MV-4-11 (cell line): ENCODE data around the gene CYP2W1.
"Not testable (repeated sequence)": the region's sequence is repeated elsewhere in the genome, so short reads cannot be mapped to it uniquely, and the experiment has no call there.

Source experiments
- DNase-seq: peaks from one replicate; lab custom pipeline; 2025; lab: John Stamatoyannopoulos, UW

CYP2W1 gene

GRCh38 chr7:997404-998395 lies 14.7 kb downstream of the CYP2W1 start:
- no peak for DNase-seq

GRCh38 chr7:999149-999879 lies 16.3 kb downstream of the CYP2W1 start:
- no peak for DNase-seq

GRCh38 chr7:999941-1000935 lies 17.3 kb downstream of the CYP2W1 start:
- DNase-seq, result no peak

GRCh38 chr7:1001069-1001770 lies 18.2 kb downstream of the CYP2W1 start:
- DNase-seq, result not testable (repeated sequence)

- DNase-seq, result not testable (repeated sequence)
Measured at GRCh38 chr7:1002026-1002425, 19.0 kb downstream of the CYP2W1 start.

- not testable (repeated sequence) for DNase-seq
Measured at GRCh38 chr7:1002445-1002844, 19.5 kb downstream of the CYP2W1 start.

GRCh38 chr7:1004018-1004852 lies 21.3 kb downstream of the CYP2W1 start:
- no peak for DNase-seq

GRCh38 chr7:1005303-1005702 lies 22.3 kb downstream of the CYP2W1 start:
- DNase-seq, result no peak

GRCh38 chr7:1007901-1008300 lies 24.9 kb downstream of the CYP2W1 start:
- no peak for DNase-seq

- no peak for DNase-seq
Measured at GRCh38 chr7:1008733-1009363, 25.9 kb downstream of the CYP2W1 start.

- no peak for DNase-seq
Measured at GRCh38 chr7:1009747-1010146, 26.8 kb downstream of the CYP2W1 start.

GRCh38 chr7:1010226-1010625 lies 27.2 kb downstream of the CYP2W1 start:
- no peak for DNase-seq

- no peak for DNase-seq
Measured at GRCh38 chr7:1011297-1012003, 28.5 kb downstream of the CYP2W1 start.

- no peak for DNase-seq
Measured at GRCh38 chr7:1012004-1012715, 29.2 kb downstream of the CYP2W1 start.

GRCh38 chr7:1012716-1013095 lies 29.7 kb downstream of the CYP2W1 start:
- no peak for DNase-seq

- no peak for DNase-seq
Measured at GRCh38 chr7:1013581-1013980, 30.6 kb downstream of the CYP2W1 start.

- no peak for DNase-seq
Measured at GRCh38 chr7:1014681-1015080, 31.7 kb downstream of the CYP2W1 start.
